ENCODE results near the gene ERAL1.
"Not testable (repeated sequence)": the region's sequence is repeated elsewhere in the genome, so short reads cannot be mapped to it uniquely, and the experiment has no call there.

ERAL1 gene

GRCh38 chr17:28871056-28871579, 16.3 kb downstream of the ERAL1 start:
- Histone ChIP-seq H3K9ac (ENCODE audit: insufficient read length, low read depth) (no peak overlapping the region), H3K4me3 (ENCODE audit: insufficient read length, low read depth) (no peak overlapping the region), H3K4me1 (ENCODE audit: insufficient read depth, insufficient read length) (no peaks in the 10 kb centered on the region), H3K27me3 (ENCODE audit: insufficient read depth, insufficient read length) (no peaks in the 10 kb centered on the region), H3K36me3 (ENCODE audit: insufficient read depth, insufficient read length, low read length) (no peaks in the 10 kb centered on the region), H3K9me3 (ENCODE audit: insufficient read depth, low read length) (no peaks in the 10 kb centered on the region)
- no peak for DNase-seq (ENCODE audit: low read depth, low spot score)
- TF ChIP-seq YY1 (IDR thresholded peaks at IDR 0.05; ENCODE audit: insufficient read depth, insufficient read length) (no peak), SUZ12 (IDR thresholded peaks at IDR 0.05; ENCODE audit: extremely low read depth, insufficient read depth, insufficient read length) (no peak), ZNF274 (IDR thresholded peaks at IDR 0.05; ENCODE audit: low read depth, low read length) (no peak)

GRCh38 chr17:28873839-28874238, 19.0 kb downstream of the ERAL1 start:
- H3K9ac ChIP-seq (ENCODE audit: insufficient read length, low read depth): no peak overlapping the region
- no peaks in the 10 kb centered on the region for H3K27me3 ChIP-seq (ENCODE audit: insufficient read depth, insufficient read length)
- DNase-seq (ENCODE audit: low read depth, low spot score): no peak
- no peaks in the 10 kb centered on the region for H3K4me1 ChIP-seq (ENCODE audit: insufficient read depth, insufficient read length)
- TF ChIP-seq SUZ12 (IDR thresholded peaks at IDR 0.05; ENCODE audit: extremely low read depth, insufficient read depth, insufficient read length): no peak
- TF ChIP-seq YY1 (IDR thresholded peaks at IDR 0.05; ENCODE audit: insufficient read depth, insufficient read length): no peak
- no peak for TF ChIP-seq ZNF274 (IDR thresholded peaks at IDR 0.05; ENCODE audit: low read depth, low read length)
- peaks cover 7% of the 10 kb centered on the region for H3K36me3 ChIP-seq (ENCODE audit: insufficient read depth, insufficient read length, low read length)
- no peak overlapping the region for H3K4me3 ChIP-seq (ENCODE audit: insufficient read length, low read depth)
- H3K9me3 ChIP-seq (ENCODE audit: insufficient read depth, low read length): peaks cover 4% of the 10 kb centered on the region; the same call in 1 of the 2 replicates

- Histone ChIP-seq H3K9ac (ENCODE audit: insufficient read length, low read depth) (no peak overlapping the region), H3K27me3 (ENCODE audit: insufficient read depth, insufficient read length) (no peaks in the 10 kb centered on the region), H3K9me3 (ENCODE audit: insufficient read depth, low read length) (peaks cover 4% of the 10 kb centered on the region; the same call in 1 of the 2 replicates), H3K36me3 (ENCODE audit: insufficient read depth, insufficient read length, low read length) (peaks cover 15% of the 10 kb centered on the region), H3K4me1 (ENCODE audit: insufficient read depth, insufficient read length) (no peaks in the 10 kb centered on the region), H3K4me3 (ENCODE audit: insufficient read length, low read depth) (no peak overlapping the region)
- TF ChIP-seq YY1 (IDR thresholded peaks at IDR 0.05; ENCODE audit: insufficient read depth, insufficient read length) (no peak), SUZ12 (IDR thresholded peaks at IDR 0.05; ENCODE audit: extremely low read depth, insufficient read depth, insufficient read length) (no peak), ZNF274 (IDR thresholded peaks at IDR 0.05; ENCODE audit: low read depth, low read length) (no peak)
- no peak for DNase-seq (ENCODE audit: low read depth, low spot score)
These were observed 19.9 kb downstream of the ERAL1 start for GRCh38 chr17:28874750-28875149.

GRCh38 chr17:28875848-28876550, 21.2 kb downstream of the ERAL1 start:
- no peak for DNase-seq (ENCODE audit: low read depth, low spot score)
- Histone ChIP-seq H3K27me3 (ENCODE audit: insufficient read depth, insufficient read length) (no peaks in the 10 kb centered on the region), H3K9me3 (ENCODE audit: insufficient read depth, low read length) (peaks cover 4% of the 10 kb centered on the region; the same call in 1 of the 2 replicates), H3K4me3 (ENCODE audit: insufficient read length, low read depth) (no peak overlapping the region), H3K9ac (ENCODE audit: insufficient read length, low read depth) (no peak overlapping the region), H3K4me1 (ENCODE audit: insufficient read depth, insufficient read length) (no peaks in the 10 kb centered on the region), H3K36me3 (ENCODE audit: insufficient read depth, insufficient read length, low read length) (peaks cover 28% of the 10 kb centered on the region)
- TF ChIP-seq SUZ12 (IDR thresholded peaks at IDR 0.05; ENCODE audit: extremely low read depth, insufficient read depth, insufficient read length) (no peak), YY1 (IDR thresholded peaks at IDR 0.05; ENCODE audit: insufficient read depth, insufficient read length) (no peak), ZNF274 (IDR thresholded peaks at IDR 0.05; ENCODE audit: low read depth, low read length) (no peak)

- H3K36me3 ChIP-seq (ENCODE audit: insufficient read depth, insufficient read length, low read length): peaks cover 40% of the 10 kb centered on the region
- H3K9me3 ChIP-seq (ENCODE audit: insufficient read depth, low read length); H3K4me1 ChIP-seq (ENCODE audit: insufficient read depth, insufficient read length); DNase-seq (ENCODE audit: low read depth, low spot score); H3K4me3 ChIP-seq (ENCODE audit: insufficient read length, low read depth); H3K27me3 ChIP-seq (ENCODE audit: insufficient read depth, insufficient read length); H3K9ac ChIP-seq (ENCODE audit: insufficient read length, low read depth): not testable (repeated sequence)
These were observed 22.4 kb downstream of the ERAL1 start for GRCh38 chr17:28877150-28877711.

- H3K4me3 ChIP-seq (ENCODE audit: insufficient read length, low read depth): no peak overlapping the region
- no peak overlapping the region for H3K9ac ChIP-seq (ENCODE audit: insufficient read length, low read depth)
- H3K4me1 ChIP-seq (ENCODE audit: insufficient read depth, insufficient read length): no peaks in the 10 kb centered on the region
- DNase-seq (ENCODE audit: low read depth, low spot score): no peak
- TF ChIP-seq ZNF274 (IDR thresholded peaks at IDR 0.05; ENCODE audit: low read depth, low read length) (no peak), YY1 (IDR thresholded peaks at IDR 0.05; ENCODE audit: insufficient read depth, insufficient read length) (no peak), SUZ12 (IDR thresholded peaks at IDR 0.05; ENCODE audit: extremely low read depth, insufficient read depth, insufficient read length) (no peak)
- H3K36me3 ChIP-seq (ENCODE audit: insufficient read depth, insufficient read length, low read length): peaks cover 46% of the 10 kb centered on the region
- H3K9me3 ChIP-seq (ENCODE audit: insufficient read depth, low read length): peaks cover 4% of the 10 kb centered on the region; the same call in 1 of the 2 replicates
- no peaks in the 10 kb centered on the region for H3K27me3 ChIP-seq (ENCODE audit: insufficient read depth, insufficient read length)
These were observed 23.5 kb downstream of the ERAL1 start for GRCh38 chr17:28878158-28878910.

- Histone ChIP-seq H3K9ac (ENCODE audit: insufficient read length, low read depth) (no peak overlapping the region), H3K4me1 (ENCODE audit: insufficient read depth, insufficient read length) (peaks cover 3% of the 10 kb centered on the region), H3K36me3 (ENCODE audit: insufficient read depth, insufficient read length, low read length) (peaks cover 51% of the 10 kb centered on the region), H3K9me3 (ENCODE audit: insufficient read depth, low read length) (peaks cover 4% of the 10 kb centered on the region; the same call in 1 of the 2 replicates), H3K27me3 (ENCODE audit: insufficient read depth, insufficient read length) (no peaks in the 10 kb centered on the region), H3K4me3 (ENCODE audit: insufficient read length, low read depth) (no peak overlapping the region)
- DNase-seq (ENCODE audit: low read depth, low spot score): no peak
- TF ChIP-seq ZNF274 (IDR thresholded peaks at IDR 0.05; ENCODE audit: low read depth, low read length) (no peak), YY1 (IDR thresholded peaks at IDR 0.05; ENCODE audit: insufficient read depth, insufficient read length) (no peak), SUZ12 (IDR thresholded peaks at IDR 0.05; ENCODE audit: extremely low read depth, insufficient read depth, insufficient read length) (no peak)
These were observed 24.2 kb downstream of the ERAL1 start for GRCh38 chr17:28878981-28879380.

All from NT2/D1 (cell line).